ENCODE data around the gene NCEH1. TPM values are rescaled to one million over a fixed set of nuclear protein-coding genes. Genes with fewer than 3 reads are reported as not detected.

Gene NCEH1
- polyA plus RNA-seq, 1 experiment, result 14.8 TPM

DNA sequence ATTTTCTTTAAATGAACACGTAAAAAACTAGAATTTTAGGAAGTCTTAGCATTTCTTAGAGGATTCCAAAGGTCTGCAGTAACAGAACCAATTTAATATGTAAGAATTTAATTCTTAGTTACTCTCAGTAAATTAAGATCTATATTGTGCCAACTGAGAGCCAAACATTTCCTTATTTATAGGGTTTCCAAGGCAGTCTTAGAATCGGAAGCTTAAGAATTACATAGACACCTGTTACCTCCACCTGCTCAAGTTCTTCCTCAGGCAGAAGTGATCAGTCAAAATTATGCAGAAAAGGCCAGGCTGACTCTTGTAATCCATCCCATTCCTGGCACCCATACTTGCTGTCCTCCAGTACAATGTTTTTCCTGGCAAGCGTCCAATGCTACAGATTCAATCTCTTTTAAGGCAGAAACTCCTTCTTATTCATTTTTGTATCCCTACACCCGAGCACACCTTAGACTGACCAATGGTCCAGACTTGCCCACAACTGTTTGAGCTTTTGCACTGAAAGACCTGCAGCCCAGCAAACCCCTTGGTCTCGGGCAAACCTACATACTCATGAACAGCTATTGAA, 64.3 kb downstream of the NCEH1 start:
- Histone ChIP-seq H3K4me3 (ENCODE audit: low read depth, low read length) (no peak overlapping the region), H3K36me3 (ENCODE audit: control insufficient read depth, insufficient read depth, low read length) (no peaks in the 10 kb centered on the region; the same call in 1 of the 2 replicates), H3K27me3 (ENCODE audit: control insufficient read depth, insufficient read depth, low read length) (no peaks in the 10 kb centered on the region)
- DNase-seq (ENCODE audit: low read depth), result no peak
- CTCF ChIA-PET, result interaction anchor here (0.9 kb wide), 1 partner anchor 30 kb away, joined by 3 read pairs; no protein-coding TSS in a partner anchor
- TF ChIP-seq, protein P1, sequence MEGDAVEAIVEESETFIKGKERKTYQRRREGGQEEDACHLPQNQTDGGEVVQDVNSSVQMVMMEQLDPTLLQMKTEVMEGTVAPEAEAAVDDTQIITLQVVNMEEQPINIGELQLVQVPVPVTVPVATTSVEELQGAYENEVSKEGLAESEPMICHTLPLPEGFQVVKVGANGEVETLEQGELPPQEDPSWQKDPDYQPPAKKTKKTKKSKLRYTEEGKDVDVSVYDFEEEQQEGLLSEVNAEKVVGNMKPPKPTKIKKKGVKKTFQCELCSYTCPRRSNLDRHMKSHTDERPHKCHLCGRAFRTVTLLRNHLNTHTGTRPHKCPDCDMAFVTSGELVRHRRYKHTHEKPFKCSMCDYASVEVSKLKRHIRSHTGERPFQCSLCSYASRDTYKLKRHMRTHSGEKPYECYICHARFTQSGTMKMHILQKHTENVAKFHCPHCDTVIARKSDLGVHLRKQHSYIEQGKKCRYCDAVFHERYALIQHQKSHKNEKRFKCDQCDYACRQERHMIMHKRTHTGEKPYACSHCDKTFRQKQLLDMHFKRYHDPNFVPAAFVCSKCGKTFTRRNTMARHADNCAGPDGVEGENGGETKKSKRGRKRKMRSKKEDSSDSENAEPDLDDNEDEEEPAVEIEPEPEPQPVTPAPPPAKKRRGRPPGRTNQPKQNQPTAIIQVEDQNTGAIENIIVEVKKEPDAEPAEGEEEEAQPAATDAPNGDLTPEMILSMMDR (IDR thresholded peaks at IDR 0.05; ENCODE audit: insufficient read depth, low read depth, low read length), result no peak
- POLR2A ChIA-PET, result no interaction called here

DNA sequence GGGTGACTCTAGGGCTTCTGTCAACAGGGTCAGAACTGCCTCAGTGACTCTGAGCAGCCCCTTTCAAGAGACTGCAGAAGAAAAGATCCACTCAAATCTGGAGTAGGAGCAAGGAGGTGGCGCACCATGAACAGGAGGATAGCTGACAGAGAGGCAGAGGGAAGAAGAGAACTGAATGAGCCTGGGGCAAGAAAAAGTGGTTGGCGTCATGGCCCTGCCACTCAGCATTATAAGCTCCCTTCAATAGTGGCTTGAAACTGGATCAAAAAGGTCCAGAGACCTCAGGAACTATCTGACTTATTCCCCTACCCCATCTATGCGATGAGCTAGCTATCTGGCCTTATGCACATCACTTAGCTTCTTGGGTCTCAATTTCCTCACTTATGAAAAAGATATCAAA, 66.6 kb downstream of the NCEH1 start:
- POLR2A ChIA-PET, result no interaction called here

DNA sequence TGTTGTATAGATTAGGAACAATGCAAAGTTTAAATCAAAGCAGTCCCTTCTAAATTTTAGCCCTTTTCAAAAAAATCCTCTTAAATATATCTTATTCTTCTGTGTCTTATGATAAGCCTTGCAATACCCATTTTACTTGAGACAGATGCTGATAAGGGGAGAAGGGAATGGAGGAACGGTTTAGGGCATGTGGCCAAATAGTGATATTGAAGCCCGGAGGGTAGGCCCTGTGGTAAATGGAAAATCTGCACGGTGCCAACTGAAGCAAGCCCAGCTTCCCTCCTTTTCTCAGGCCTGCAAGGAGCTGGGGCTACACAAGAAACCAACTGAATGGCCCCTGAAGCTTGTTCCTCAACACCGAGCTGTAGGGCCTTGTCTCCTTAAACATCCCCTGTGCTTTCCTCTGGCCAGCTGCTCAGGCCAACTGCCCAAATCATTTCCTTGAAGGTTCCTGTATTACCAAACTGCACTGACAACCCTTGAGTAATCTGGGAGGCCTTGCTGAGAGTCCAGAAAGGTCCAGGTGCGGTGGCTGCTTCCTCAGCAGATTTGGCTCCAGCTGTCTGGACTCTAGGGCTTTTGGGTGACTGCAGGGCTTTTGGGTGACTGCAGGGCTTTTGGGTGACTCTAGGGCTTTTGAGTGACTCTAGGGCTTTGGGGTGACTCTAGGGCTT, 67.2 kb downstream of the NCEH1 start:
- CTCF ChIA-PET, result no interaction called here
- TF ChIP-seq, protein P1 (IDR thresholded peaks at IDR 0.05; ENCODE audit: insufficient read depth, low read depth, low read length), result no peak
- DNase-seq (ENCODE audit: low read depth), result no peak
- Histone ChIP-seq H3K4me3 (ENCODE audit: low read depth, low read length) (no peak overlapping the region), H3K36me3 (ENCODE audit: control insufficient read depth, insufficient read depth, low read length) (no peaks in the 10 kb centered on the region; the same call in 1 of the 2 replicates), H3K27me3 (ENCODE audit: control insufficient read depth, insufficient read depth, low read length) (no peaks in the 10 kb centered on the region)
- POLR2A ChIA-PET, result no interaction called here

More for the DNA sequence above, 66.6 kb downstream of the NCEH1 start:
- Histone ChIP-seq H3K27me3 (ENCODE audit: control insufficient read depth, insufficient read depth, low read length) (no peaks in the 10 kb centered on the region), H3K36me3 (ENCODE audit: control insufficient read depth, insufficient read depth, low read length) (no peaks in the 10 kb centered on the region; the same call in 1 of the 2 replicates), H3K4me3 (ENCODE audit: low read depth, low read length) (no peak overlapping the region)
- DNase-seq (ENCODE audit: low read depth), result no peak
- TF ChIP-seq, protein P1 (IDR thresholded peaks at IDR 0.05; ENCODE audit: insufficient read depth, low read depth, low read length), result no peak
- CTCF ChIA-PET, result no interaction called here

DNA sequence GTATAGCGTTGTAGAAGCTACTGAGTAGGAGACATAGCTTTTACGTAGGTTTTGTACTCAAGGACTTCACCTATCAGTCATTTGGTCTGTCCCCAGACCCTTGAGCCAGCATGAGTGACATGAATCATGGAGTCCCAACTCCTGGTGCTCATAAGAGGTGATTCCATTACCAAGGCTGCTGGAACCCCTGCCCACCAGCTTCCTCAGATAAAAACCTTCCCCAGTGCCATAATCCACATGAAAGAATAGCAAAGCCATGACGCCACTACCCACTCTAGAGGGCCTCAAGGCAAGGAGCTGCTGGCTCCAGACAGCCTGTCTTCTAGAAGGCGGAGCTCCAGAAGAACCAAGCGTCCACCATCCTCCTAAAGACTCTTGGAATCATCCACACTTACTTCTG, 69.6 kb downstream of the NCEH1 start:
- CTCF ChIA-PET, result no interaction called here
- no peak for DNase-seq (ENCODE audit: low read depth)
- H3K4me3 ChIP-seq (ENCODE audit: low read depth, low read length), result no peak overlapping the region
- TF ChIP-seq, protein P1 (IDR thresholded peaks at IDR 0.05; ENCODE audit: insufficient read depth, low read depth, low read length), result no peak
- no peaks in the 10 kb centered on the region; the same call in 1 of the 2 replicates for H3K36me3 ChIP-seq (ENCODE audit: control insufficient read depth, insufficient read depth, low read length)
- H3K27me3 ChIP-seq (ENCODE audit: control insufficient read depth, insufficient read depth, low read length), result no peaks in the 10 kb centered on the region
- POLR2A ChIA-PET, result no interaction called here

DNA sequence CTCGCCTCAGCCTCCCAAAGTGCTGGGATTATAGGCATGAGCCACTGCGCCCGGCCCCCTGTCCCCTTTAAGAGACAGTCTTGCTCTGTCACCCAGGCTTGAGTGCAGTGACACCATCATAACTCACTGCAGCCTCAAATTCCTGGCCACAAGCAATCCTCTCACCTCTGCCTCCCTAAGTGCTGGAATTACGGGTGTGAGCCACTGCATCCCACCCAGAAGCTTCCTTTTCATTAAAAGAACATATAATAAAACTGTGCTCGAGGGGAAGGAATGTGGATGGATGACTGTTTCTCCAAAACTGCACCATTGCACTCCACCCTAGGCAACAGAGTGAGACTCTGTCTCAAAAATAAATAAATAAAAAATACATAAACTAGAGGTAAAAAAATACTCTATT, 70.1 kb downstream of the NCEH1 start:
- Histone ChIP-seq H3K36me3 (ENCODE audit: control insufficient read depth, insufficient read depth, low read length) (no peaks in the 10 kb centered on the region; the same call in 1 of the 2 replicates), H3K4me3 (ENCODE audit: low read depth, low read length) (no peak overlapping the region), H3K27me3 (ENCODE audit: control insufficient read depth, insufficient read depth, low read length) (no peaks in the 10 kb centered on the region)
- no peak for DNase-seq (ENCODE audit: low read depth)
- ChIA-PET CTCF (no interaction called here), POLR2A (no interaction called here)
- TF ChIP-seq, protein P1 (IDR thresholded peaks at IDR 0.05; ENCODE audit: insufficient read depth, low read depth, low read length), result no peak

Measured in BJ (cell line).